ENCODE measurements around the gene CCL4L2.
"Not testable (repeated sequence)": the region's sequence is repeated elsewhere in the genome, so short reads cannot be mapped to it uniquely, and the experiment has no call there.

CCL4L2 gene

GRCh38 chr17:36242046-36242445 is 31.2 kb downstream of the CCL4L2 start:
- not testable (repeated sequence) for DNase-seq (ENCODE audit: low read depth); H3K4me3 ChIP-seq (ENCODE audit: low read depth, low read length)
